LNCaP clone FGC (cell line): Measurements from ENCODE around the gene SLCO3A1.

Experiments
- DNase-seq: peaks from one replicate; pipeline ENCODE4 v3.0.0-alpha.2; 2011; ENCODE audit warnings: low read depth
- H3K4me3 ChIP-seq: 2 replicates; pipeline ENCODE4 v1.5.1; 2011; ENCODE audit warnings: mild to moderate bottlenecking, low read depth, low read length, control low read depth
- TF ChIP-seq, protein P1 (sequence below): IDR thresholded peaks from 2 replicates; pipeline ENCODE4 v1.5.1; 2012; ENCODE audit warnings: mild to moderate bottlenecking; ENCODE audit not compliant: control insufficient read depth, insufficient read depth; ENCODE audit errors: extremely low read depth

Gene SLCO3A1

DNA sequence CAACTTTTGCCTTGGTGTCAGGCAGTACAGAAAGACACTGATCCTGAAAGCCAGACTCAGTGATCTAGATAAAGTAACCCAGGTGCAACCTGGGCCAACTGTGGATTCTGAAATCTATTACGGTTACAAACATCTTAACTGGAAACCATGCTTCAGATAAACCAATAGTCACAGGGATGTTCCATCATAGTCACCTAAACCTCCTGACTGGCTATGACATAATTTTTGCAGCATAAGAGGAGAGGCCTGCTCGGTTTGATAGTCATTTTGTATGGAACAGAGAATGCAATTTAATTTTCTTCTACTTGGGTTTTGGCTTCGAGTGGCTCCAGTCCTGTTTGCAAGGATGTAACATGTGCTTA, 3.7 kb downstream of the SLCO3A1 start:
- DNase-seq: no peak
- TF ChIP-seq, protein P1, sequence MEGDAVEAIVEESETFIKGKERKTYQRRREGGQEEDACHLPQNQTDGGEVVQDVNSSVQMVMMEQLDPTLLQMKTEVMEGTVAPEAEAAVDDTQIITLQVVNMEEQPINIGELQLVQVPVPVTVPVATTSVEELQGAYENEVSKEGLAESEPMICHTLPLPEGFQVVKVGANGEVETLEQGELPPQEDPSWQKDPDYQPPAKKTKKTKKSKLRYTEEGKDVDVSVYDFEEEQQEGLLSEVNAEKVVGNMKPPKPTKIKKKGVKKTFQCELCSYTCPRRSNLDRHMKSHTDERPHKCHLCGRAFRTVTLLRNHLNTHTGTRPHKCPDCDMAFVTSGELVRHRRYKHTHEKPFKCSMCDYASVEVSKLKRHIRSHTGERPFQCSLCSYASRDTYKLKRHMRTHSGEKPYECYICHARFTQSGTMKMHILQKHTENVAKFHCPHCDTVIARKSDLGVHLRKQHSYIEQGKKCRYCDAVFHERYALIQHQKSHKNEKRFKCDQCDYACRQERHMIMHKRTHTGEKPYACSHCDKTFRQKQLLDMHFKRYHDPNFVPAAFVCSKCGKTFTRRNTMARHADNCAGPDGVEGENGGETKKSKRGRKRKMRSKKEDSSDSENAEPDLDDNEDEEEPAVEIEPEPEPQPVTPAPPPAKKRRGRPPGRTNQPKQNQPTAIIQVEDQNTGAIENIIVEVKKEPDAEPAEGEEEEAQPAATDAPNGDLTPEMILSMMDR: no peak
- H3K4me3 ChIP-seq: no peak overlapping the region

DNA sequence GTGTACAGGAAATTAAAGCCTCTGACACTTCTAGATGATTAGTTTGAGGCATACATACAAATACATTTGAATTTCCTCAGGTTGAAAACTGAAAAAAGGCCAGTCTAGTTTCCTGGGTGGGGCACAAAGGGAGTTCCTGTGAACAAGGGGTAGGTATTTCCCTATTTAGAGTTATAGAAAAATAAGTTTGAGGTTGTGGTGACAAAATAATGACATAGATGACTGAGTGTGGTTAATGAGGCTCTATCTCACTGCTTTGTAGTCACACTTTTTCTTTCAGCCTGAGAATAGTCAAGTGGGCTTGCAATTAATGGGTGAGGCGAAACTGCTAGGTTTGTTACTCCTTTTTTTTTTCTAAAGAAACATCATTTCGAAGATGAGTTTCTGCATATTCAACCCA, 4.3 kb downstream of the SLCO3A1 start:
- TF ChIP-seq, protein P1: no peak
- DNase-seq: no peak
- no peak overlapping the region for H3K4me3 ChIP-seq

GRCh38 chr15:91860498-91860897, 7.0 kb downstream of the SLCO3A1 start:
- H3K4me3 ChIP-seq: no peak overlapping the region
- TF ChIP-seq, protein P1: no peak
- DNase-seq: no peak

- no peak for DNase-seq
- TF ChIP-seq, protein P1: no peak
- H3K4me3 ChIP-seq: no peak overlapping the region
Observed at GRCh38 chr15:91861223-91861622, 7.7 kb downstream of the SLCO3A1 start.

- TF ChIP-seq, protein P1: no peak
- H3K4me3 ChIP-seq: no peak overlapping the region
- no peak for DNase-seq
Observed at GRCh38 chr15:91862891-91863504, 9.5 kb downstream of the SLCO3A1 start.

DNA sequence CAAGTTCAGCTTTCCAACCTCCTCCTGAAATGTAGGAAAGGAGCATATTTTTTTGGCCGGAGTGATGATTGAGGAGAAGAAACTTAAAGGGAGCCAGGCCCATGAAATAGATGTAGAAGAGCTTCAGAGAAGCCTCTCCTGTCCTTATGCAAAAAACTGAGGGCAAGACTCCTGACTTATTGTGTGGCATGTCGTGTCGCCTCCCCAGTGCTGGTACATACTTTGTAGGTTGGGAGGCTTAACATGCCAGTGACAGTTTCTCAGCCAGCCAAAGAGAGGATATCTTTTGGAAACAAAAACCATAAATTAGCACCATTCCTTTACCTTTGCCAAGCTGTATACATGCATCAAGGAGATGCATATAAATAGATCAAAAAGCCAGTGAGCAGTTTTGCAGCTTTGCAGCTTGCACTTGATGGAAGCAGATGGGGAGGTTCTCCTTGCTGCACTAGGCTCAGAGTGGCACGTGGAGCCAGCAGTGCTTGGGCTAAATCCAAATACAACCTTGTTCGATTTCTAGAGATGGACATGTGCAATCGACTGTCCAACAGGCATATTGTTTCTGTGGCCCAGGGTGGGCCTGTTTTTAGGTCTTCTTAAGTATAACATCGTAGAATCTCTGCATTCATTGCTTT, 10.2 kb downstream of the SLCO3A1 start:
- DNase-seq: no peak
- H3K4me3 ChIP-seq: no peak overlapping the region
- TF ChIP-seq, protein P1: no peak

DNA sequence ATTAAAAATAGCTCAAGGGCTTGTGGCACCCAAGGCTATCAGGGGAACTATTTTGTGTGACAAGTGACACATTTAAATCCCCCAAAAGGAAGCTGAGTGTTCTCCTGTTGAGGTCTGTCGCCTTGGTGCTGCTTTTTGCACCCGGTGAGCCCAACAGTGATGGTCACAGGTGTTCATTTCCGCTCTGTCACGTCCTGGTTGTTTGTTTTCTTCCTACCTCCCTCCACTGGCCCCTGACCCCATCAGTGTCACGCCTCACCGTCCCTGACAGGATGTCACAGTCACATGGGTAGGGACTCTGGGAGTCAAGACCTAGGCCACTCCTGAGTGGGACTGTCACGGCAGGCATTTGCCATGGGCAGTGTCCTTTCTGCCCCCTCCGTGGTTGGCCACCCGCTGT, 11.2 kb downstream of the SLCO3A1 start:
- no peak for DNase-seq
- TF ChIP-seq, protein P1: no peak
- no peak overlapping the region for H3K4me3 ChIP-seq
